HepG2 (cell line): ENCODE results near the gene MAPK7.

Experiments used
- CBX1 ChIP-seq: IDR thresholded peaks from one replicate; pipeline ENCODE4 v1.6.1; 2016; ENCODE audit warnings: antibody characterized with exemption, low read depth
- CTCF ChIP-seq: sonication (generic); formaldehyde crosslinking; IDR thresholded peaks from 2 replicates; pipeline ENCODE4 v1.5.0; 2020; ENCODE audit warnings: mild to moderate bottlenecking, missing genetic modification reagents, moderate library complexity
- E2F1 ChIP-seq: sonication (generic); formaldehyde crosslinking; IDR thresholded peaks from 2 replicates; pipeline ENCODE4 v1.5.0; 2020; ENCODE audit warnings: missing genetic modification reagents
- MED13 ChIP-seq: sonication (generic); formaldehyde crosslinking; IDR thresholded peaks from 2 replicates; pipeline ENCODE4 v1.5.0; 2020; ENCODE audit warnings: missing genetic modification reagents
- NBN ChIP-seq: fragments of 450-650 bp; conservative IDR thresholded peaks from 2 replicates; pipeline ENCODE4 v1.6.1; 2017
- ZNF883 ChIP-seq: sonication (generic); formaldehyde crosslinking; IDR thresholded peaks from 2 replicates; pipeline ENCODE4 v1.5.1; 2020; ENCODE audit warnings: mild to moderate bottlenecking, missing genetic modification reagents; ENCODE audit errors: not compliant biosample characterization

- TF ChIP-seq MED13 (CRISPR knock-in tag): no peak
- no peak for TF ChIP-seq CTCF (CRISPR knock-in tag)
- TF ChIP-seq E2F1 (CRISPR knock-in tag): no peak
- no peak for TF ChIP-seq NBN
- TF ChIP-seq CBX1: no peak
- no peak for TF ChIP-seq ZNF883
These were observed 26.0 kb downstream of the MAPK7 start for GRCh38 chr17:19404264-19404663.
